HG02852 (cell line): Measurements from ENCODE around the gene POU4F3.

Source experiments
- ATAC-seq: cut with Tn5 transposase; IDR thresholded peaks from one replicate; pipeline ENCODE4 v1.9.1; 2021; ENCODE audit warnings: mild to moderate bottlenecking, moderate library complexity; ENCODE audit not compliant: unreplicated experiment

Gene POU4F3

DNA sequence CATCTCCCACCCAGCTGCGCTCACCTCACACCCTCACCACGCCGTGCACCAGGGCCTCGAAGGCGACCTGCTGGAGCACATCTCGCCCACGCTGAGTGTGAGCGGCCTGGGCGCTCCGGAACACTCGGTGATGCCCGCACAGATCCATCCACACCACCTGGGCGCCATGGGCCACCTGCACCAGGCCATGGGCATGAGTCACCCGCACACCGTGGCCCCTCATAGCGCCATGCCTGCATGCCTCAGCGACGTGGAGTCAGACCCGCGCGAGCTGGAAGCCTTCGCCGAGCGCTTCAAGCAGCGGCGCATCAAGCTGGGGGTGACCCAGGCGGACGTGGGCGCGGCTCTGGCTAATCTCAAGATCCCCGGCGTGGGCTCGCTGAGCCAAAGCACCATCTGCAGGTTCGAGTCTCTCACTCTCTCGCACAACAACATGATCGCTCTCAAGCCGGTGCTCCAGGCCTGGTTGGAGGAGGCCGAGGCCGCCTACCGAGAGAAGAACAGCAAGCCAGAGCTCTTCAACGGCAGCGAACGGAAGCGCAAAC lies 1.1 kb downstream of the POU4F3 start:
- no peak for ATAC-seq

DNA sequence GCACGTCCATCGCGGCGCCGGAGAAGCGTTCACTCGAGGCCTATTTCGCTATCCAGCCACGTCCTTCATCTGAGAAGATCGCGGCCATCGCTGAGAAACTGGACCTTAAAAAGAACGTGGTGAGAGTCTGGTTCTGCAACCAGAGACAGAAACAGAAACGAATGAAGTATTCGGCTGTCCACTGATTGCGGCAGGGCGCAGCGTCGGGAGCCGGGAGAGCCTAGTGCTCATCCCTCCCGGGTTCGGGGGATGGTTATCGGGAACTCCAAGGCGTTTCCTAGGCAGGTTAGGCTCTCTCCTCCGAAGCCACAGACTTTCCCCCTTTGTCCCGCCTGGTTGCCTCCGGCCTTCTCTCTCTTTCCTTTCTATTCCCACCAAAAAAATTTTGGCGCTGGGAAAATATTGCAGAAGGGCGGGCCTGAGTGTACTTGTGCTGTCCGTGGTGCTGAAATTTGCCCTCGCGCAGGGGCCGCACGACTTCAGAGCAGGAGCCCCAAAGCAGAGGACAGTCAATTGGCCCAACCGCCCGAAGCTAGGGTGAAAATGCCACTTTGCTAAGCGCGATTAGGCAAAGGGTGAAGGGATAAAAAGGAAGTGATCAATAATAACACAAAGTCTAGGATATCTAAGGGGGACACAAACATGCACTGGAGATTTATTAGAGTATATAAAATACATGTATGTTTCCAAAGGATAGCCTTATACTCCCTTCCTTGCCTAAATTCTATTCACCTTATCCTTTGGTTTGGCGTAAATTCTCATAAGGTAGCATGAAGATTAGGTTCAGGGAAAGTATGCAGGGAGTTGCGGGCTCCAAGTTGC lies 1.8 kb downstream of the POU4F3 start:
- no peak for ATAC-seq

GRCh38 chr5:146341854-146342253 lies 3.2 kb downstream of the POU4F3 start:
- no peak for ATAC-seq

DNA sequence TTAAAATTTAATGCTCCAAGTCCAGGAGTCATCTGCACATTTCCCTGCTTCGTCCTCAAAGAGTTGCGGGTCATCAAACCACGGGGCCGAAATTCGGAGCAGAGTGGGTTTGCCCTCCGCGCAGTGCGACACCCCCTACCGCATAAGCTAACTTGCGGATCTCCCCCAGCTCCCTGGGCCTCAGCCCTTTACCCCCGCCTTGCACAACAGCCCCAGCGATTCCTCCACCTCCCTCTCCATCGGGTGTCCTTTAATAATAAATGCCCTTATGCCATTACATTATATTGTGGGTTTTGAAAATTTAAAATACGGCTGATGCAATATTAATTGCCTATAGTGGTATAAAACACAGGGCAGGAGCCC lies 3.9 kb downstream of the POU4F3 start:
- ATAC-seq = no peak

DNA sequence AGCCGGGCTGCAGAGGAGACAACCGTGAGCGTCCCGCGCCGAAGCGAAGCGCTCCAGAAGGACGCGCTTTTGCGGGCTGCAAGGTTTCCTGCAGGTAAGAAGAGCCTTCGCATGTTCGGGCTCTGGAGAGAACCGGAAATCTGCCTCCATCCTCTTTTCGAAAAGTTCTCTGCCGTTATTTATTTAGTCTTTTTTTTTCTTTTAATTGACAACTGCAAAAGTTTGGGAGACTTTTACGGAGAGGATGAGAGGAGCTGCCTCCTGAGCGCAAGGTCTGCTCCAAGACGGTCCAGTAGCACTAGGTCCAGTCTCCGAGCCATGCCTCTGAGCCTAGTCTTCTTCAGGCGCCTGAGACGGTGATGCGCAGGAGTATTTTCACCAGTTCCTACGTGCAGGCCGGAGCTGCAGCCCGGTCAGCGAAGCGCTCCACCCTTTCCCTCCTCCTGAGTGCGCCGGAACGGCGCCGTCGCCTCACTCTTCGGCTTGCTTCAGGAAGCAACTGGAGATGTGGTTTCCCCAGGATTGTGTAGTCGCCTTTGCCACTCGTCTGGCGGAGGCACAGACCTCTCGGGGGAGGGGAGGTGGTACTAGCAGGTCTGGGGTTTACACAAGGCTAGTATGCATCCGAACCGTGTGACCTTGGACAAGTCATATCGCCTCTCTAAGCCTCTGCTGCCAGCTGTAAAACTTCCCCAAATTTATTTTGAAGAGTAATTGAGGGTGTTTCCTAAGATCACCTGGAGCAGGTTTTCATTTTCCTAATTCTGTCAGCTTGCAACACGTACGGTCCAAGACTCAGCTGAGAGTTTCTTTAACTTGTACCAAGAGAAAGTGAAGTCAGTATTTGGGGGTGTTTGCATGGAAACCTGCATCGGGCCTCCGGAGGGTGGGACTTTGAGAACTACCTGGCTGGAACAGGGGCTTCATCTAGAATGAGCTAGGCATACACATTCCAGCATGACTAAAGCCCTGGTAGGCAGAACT lies 4.5 kb downstream of the POU4F3 start:
- ATAC-seq = no peak

DNA sequence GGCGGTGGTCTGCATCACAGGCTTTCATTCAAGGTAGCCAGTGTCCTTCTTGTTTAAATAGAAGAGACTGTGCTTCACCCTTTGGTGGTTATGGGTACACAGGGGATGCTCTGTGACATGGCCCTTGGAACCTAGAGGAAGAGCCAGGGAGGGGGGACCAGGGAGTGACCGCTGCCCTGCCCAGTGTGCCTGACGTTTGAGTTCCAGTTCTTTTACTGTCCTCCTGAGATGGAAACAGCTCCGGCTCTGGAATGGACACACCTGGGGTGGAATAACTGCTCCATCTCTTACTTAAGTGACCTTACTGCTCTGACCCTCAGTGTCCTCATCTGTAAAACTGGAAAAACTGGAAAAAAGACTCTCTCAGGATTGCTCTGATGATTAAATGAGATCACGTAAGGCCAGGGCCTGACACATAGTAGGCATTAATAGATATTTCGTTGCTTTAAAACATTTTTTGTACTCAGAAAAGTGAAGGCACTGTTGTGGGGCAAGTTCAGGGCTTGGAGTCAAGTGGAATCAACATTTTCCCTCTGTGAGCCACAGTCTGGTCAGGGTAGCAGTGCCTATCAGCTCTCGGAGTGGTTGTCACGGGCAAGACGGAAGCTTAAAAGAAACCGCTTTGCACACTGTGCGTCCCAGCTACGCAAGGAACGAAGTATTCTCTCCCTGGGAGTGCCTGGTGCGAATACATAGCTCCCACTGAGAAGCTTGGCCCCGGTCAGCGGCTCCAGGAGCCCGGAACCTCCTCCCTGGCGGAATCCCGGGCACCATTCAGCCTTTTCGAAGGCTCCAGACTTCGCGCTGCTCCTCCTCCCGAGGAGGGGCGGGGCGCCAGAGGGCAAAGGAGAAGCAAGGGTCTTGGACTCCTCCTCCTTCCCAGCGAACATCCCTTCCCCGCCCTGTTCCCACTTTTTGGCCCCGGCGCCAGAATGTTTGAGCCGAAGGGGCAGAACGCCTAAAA lies 5.8 kb downstream of the POU4F3 start:
- no peak for ATAC-seq

GRCh38 chr5:146345240-146345577 lies 6.6 kb downstream of the POU4F3 start:
- no peak for ATAC-seq

GRCh38 chr5:146345578-146346366 lies 7.1 kb downstream of the POU4F3 start:
- no peak for ATAC-seq

- ATAC-seq = no peak
These were observed 18.5 kb downstream of the POU4F3 start for GRCh38 chr5:146357126-146357525.

DNA sequence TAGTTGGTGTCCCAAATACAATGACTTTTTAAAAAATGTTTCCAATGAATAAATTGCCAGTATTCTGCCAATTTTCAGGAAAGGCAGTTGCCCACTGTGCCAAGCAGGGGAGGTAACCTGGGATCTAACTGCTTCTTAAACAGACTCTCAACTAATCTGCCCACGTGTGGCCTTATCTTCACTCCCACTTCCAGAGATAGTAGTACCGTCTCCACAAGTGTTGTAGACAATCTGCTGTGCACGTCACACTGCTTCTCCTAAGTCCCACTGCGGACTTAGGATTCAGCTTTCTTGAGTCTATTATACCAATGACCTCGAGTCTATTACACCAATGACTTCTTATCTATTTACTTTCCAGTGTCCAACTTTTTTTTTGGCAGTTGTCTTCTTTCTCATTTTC lies 21.2 kb downstream of the POU4F3 start:
- no peak for ATAC-seq

GRCh38 chr5:146363161-146363874 lies 24.7 kb downstream of the POU4F3 start:
- ATAC-seq = no peak

DNA sequence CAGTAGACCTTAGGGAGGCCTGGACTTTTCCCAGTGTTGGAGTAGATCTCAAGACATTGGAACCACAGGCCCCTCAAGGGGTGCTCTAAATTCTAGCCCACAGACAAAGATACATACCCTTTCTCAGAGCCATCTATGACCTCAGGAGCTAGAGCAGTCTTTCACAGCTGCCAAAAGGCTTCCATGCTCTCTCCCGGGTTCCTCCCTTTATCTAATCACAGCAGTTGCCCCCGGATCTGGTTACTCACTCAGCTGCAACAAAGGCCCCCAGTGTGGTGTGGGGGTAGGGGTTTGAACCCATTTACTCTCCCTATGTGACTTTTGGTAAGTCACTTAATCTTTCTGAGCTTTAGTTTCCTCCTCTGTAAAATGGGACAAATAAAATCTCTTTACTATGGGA lies 27.0 kb downstream of the POU4F3 start:
- ATAC-seq = no peak

DNA sequence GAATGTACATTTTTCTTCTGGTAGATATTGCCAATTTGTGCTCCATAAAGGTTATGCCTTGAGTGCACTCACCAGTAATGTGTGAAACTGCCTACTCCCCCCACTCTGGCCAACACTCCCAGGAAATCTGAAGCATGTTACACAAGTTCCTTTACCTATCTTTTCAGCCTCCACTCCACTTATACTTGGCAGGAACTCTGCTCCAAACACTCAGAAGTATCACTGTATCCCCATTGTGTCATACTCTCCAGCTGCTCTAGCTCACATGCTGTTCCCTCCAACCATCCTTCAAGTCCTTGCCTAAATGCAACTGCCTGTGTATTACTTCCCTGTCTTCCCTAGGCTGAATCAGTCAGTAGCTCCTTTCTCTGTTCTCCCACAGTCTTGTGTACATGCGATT lies 28.3 kb downstream of the POU4F3 start:
- no peak for ATAC-seq

DNA sequence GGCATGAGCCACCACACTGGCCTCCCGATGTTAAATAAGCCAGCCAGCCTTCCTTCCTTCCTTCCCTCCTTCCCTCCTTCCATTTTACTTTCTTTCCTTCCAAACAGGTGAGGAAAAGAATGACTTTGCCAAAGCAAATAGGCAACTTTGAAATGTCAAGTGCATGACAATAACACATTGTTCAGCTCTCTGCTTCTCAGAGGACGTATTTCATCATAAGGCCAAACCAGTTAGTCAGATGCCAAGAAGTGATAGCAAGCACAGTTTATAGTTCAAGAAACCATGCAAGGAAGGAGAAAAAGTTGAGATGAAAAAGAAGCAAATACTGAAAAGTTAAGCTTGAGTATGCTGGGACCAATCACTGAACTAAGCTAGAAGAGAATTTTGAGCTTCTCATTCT lies 29.5 kb downstream of the POU4F3 start:
- ATAC-seq = no peak

DNA sequence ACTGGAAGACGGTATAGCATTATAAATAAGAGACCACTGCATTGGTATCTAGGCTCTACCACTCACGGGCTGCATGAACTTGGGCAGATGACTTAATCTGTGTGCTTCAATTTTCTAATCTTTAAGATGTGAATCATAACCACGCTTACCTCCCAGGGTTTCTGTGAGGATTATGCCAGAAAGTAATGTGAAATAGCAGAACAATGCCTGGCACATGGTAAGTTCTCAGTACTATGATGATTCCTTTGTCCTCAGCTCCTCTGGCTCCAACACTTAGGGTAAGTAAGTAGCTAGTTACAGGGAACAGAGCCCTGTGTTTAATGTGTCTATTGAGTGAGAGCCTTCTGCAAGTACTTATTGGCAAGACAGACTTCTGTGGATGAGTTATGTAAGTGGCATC lies 31.1 kb downstream of the POU4F3 start:
- ATAC-seq = no peak

- no peak for ATAC-seq
These were observed 38.2 kb downstream of the POU4F3 start for GRCh38 chr5:146376821-146377220.

DNA sequence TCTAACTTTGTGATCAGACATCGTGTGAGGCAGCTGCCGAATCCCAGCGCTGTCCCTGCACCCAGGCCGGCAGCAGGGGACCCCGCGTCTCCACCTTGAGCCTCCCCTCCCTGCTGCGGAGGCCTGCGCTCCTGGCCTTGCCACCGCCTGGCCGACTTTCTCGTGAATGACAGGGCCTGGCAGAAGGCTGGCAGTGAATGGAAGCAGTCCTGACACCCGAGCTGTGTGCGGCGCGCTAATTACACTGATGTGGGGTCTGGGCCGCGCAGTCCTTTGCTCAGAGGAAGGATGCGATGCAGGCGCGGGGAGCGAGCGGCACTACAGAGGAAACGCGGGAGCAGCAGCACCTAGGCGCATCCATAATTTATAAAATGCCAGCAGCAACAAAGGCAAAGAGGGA lies 40.3 kb downstream of the POU4F3 start:
- no peak for ATAC-seq

- ATAC-seq = no peak
These were observed 42.1 kb downstream of the POU4F3 start for GRCh38 chr5:146380714-146381113.

- ATAC-seq = no peak
These were observed 49.7 kb downstream of the POU4F3 start for GRCh38 chr5:146388386-146388785.
